GM19238 (cell line): ENCODE results near the gene ADAMTSL1.

Experiments
- DNase-seq: peaks from one replicate; pipeline ENCODE4 v3.0.0; 2011; ENCODE audit warnings: low spot score; ENCODE audit not compliant: insufficient read length

The ADAMTSL1 gene

GRCh38 chr9:18935541-18935940 lies 461.6 kb downstream of the ADAMTSL1 start:
- no peak for DNase-seq

DNA sequence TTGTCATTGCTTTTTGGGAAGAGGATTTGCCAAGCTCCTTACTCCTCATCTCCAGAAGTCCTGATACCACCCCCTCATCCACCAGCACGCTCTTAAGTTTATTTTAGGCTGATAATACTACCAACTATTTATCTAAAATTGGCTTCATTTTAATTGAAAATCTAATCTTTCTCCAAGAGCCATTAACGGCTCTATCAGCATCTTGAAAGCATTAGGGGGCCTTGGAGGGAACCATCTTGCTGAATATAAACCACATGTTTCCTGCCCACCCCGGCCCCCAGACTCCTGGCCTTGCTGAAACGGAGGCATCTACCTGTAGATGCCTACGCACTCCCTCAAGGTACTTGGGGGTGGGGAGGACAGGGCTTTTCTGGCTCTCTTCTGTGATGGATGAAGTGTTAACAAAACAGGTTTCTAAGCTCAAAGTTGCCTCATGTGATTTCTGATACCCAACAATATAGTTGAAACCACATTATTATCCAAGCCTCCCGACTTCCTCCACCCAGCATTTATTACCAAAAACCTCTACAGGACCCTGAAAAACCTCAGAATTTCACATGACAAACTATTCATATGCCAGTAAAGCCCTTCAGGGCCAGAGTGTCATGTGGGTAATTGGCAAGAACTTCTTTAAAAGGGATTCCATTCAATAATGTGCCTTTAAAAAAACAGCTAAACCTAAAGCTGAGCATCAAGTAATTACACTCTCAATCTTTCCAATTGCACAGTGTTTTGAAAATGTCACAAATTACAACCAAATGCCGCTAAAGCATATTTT lies 462.3 kb downstream of the ADAMTSL1 start:
- no peak for DNase-seq

GRCh38 chr9:18939943-18940342 lies 466.0 kb downstream of the ADAMTSL1 start:
- DNase-seq: no peak

GRCh38 chr9:18941060-18941740 lies 467.2 kb downstream of the ADAMTSL1 start:
- no peak for DNase-seq

DNA sequence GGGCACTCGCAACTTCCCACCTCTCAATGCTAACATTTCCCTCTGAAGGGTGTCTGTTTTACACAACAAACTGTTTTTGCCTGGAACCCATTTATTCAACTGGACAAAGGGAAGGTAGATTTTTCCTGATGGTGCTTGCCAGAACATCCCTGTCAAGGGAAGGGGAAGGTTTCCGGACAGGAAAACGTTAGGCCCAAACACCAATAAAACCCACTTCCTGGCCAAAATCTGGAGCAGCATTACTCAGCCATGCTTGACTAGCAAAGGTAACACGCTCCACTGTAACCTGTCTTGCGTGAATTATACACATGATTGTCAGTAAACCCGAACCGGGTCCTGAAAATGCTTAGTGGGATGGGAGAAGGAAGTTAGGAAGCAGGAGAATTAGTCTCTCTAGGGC lies 468.8 kb downstream of the ADAMTSL1 start:
- no peak for DNase-seq

DNA sequence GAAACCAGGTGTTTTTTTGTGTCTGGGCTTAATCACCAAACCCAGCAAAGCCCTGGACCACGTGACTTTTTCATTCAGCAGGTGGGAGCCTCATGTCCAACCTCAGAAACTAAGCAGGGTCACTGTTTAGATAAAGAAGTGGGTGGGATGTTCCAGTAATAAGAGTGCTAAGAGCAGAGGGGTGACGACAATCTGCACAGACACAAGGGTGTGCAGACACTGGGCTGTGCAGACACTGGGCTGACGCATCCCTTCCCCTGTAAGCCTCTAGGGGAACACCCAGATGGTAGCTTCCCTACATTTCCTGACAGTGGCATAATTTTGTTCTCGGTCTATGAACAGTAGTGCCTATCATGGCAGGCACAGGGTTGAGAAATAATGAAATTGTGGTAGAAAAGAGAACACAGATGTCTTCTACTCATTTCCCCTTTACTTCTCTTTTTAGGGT lies 474.0 kb downstream of the ADAMTSL1 start:
- no peak for DNase-seq

DNA sequence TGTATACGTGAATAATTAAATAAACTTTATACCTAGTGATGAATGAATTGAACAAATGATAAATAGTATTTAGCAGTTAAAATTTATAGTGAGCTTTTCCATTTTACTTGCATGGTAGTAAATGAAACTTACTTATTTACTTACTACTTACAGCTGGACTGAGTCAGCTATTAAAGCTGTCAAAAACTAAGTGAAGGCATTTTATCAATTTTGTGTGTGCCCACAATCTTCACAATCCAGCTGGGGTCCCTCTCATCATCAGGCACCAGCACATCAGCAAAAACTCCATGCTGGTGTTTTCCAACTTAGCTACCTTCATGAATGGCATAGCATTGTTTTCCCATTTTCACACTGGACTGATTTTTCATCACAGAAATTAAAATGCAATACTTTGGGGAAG lies 478.0 kb downstream of the ADAMTSL1 start:
- no peak for DNase-seq

- DNase-seq: no peak
Observed at GRCh38 chr9:18955626-18956025, 481.7 kb downstream of the ADAMTSL1 start.
